WTC11 (cell line): Measurements from ENCODE around the gene CEP131. TPM values are rescaled to one million over a fixed set of nuclear protein-coding genes. Genes with fewer than 3 reads are reported as not detected.

Experiments used
- ATAC-seq: fragments of 200-7000 bp; cut with Tn5 transposase; 2 replicates; pipeline ENCODE4 v1.10.0; 2021; ENCODE audit warnings: mild to moderate bottlenecking, moderate library complexity
- CTCF ChIA-PET: fragments of 300-600 bp; sonication (Branson Sonifier 250); formaldehyde crosslinking; loops from one replicate; lab custom pipeline; 2021; ENCODE audit warnings: antibody characterized with exemption; lab: Charles Lee
- POLR2A ChIA-PET: fragments of 350-600 bp; sonication (Branson Sonifier 250); formaldehyde crosslinking; loops from one replicate; lab custom pipeline; 2021; ENCODE audit warnings: antibody characterized with exemption; lab: Charles Lee
- DNase-seq: peaks from one replicate; pipeline ENCODE4 v3.0.0; 2021; ENCODE audit warnings: low spot score
- H3K27ac Mint-ChIP-seq: 2 replicates; pipeline ENCODE4 v1.8.0; 2021; ENCODE audit warnings: mixed read lengths
- H3K27me3 Mint-ChIP-seq: 2 replicates; pipeline ENCODE4 v1.8.0; 2021; ENCODE audit warnings: low read depth, mild to moderate bottlenecking, moderate library complexity, mixed read lengths
- H3K36me3 Mint-ChIP-seq: 2 replicates; pipeline ENCODE4 v1.8.0; 2021; ENCODE audit warnings: mixed read lengths
- H3K4me1 Mint-ChIP-seq: 2 replicates; pipeline ENCODE4 v1.8.0; 2022; ENCODE audit warnings: mixed read lengths
- H3K4me3 Mint-ChIP-seq: 2 replicates; pipeline ENCODE4 v1.8.0; 2021; ENCODE audit warnings: mild to moderate bottlenecking, moderate library complexity, mixed read lengths
- H3K9me3 Mint-ChIP-seq: 2 replicates; pipeline ENCODE4 v1.8.0; 2021; ENCODE audit warnings: mixed read lengths
- CREM ChIP-seq: sonication (generic); formaldehyde crosslinking; IDR thresholded peaks from 2 replicates; pipeline ENCODE4 v1.8.1; 2022; ENCODE audit warnings: mild to moderate bottlenecking, missing genetic modification reagents, moderate library complexity
- ELF4 ChIP-seq: sonication (generic); formaldehyde crosslinking; IDR thresholded peaks from 2 replicates; pipeline ENCODE4 v1.8.1; 2022; ENCODE audit warnings: low read depth, mild to moderate bottlenecking, moderate library complexity, missing genetic modification reagents
- ESRRA ChIP-seq: sonication (generic); formaldehyde crosslinking; IDR thresholded peaks from 2 replicates; pipeline ENCODE4 v1.8.1; 2022; ENCODE audit warnings: mild to moderate bottlenecking, missing genetic modification reagents, borderline replicate concordance
- FOXP1 ChIP-seq: sonication (generic); formaldehyde crosslinking; IDR thresholded peaks from 2 replicates; pipeline ENCODE4 v1.8.0; 2022; ENCODE audit warnings: missing genetic modification reagents, mild to moderate bottlenecking, moderate library complexity, borderline replicate concordance
- MXD4 ChIP-seq: fragments of 250-450 bp; sonication (Bioruptor Pico); IDR thresholded peaks from 2 replicates; pipeline ENCODE4 v1.8.0; 2021; ENCODE audit warnings: mild to moderate bottlenecking, moderate library complexity, borderline replicate concordance
- MYBL2 ChIP-seq: sonication (generic); formaldehyde crosslinking; IDR thresholded peaks from 2 replicates; pipeline ENCODE4 v1.8.1; 2023; ENCODE audit warnings: mild to moderate bottlenecking, moderate library complexity, missing genetic modification reagents
- NR2C2 ChIP-seq: sonication (generic); formaldehyde crosslinking; IDR thresholded peaks from 2 replicates; pipeline ENCODE4 v1.8.0; 2022; ENCODE audit warnings: mild to moderate bottlenecking, missing genetic modification reagents
- NR3C1 ChIP-seq: sonication (generic); formaldehyde crosslinking; conservative IDR thresholded peaks from 2 replicates; pipeline ENCODE4 v1.8.1; 2023; ENCODE audit warnings: low read depth, mild to moderate bottlenecking, missing genetic modification reagents
- PRRX2 ChIP-seq: fragments of 250-450 bp; sonication (Bioruptor Pico); IDR thresholded peaks from 2 replicates; pipeline ENCODE4 v1.8.0; 2021; ENCODE audit warnings: mild to moderate bottlenecking
- RELA ChIP-seq: sonication (generic); formaldehyde crosslinking; IDR thresholded peaks from 2 replicates; pipeline ENCODE4 v1.8.1; 2022; ENCODE audit warnings: missing genetic modification reagents, mild to moderate bottlenecking, borderline replicate concordance
- SMAD4 ChIP-seq: sonication (generic); formaldehyde crosslinking; IDR thresholded peaks from 2 replicates; pipeline ENCODE4 v1.8.0; 2022; ENCODE audit warnings: mild to moderate bottlenecking, missing genetic modification reagents
- TP53 ChIP-seq: sonication (generic); formaldehyde crosslinking; IDR thresholded peaks from 2 replicates; pipeline ENCODE4 v1.8.1; 2023; ENCODE audit warnings: mild to moderate bottlenecking, missing genetic modification reagents
- ZNF396 ChIP-seq: fragments of 250-450 bp; sonication (Bioruptor Pico); IDR thresholded peaks from 2 replicates; pipeline ENCODE4 v1.8.0; 2021; ENCODE audit warnings: mild to moderate bottlenecking, moderate library complexity, borderline replicate concordance
- ZNF671 ChIP-seq: fragments of 250-450 bp; sonication (Bioruptor Pico); IDR thresholded peaks from 2 replicates; pipeline ENCODE4 v1.8.0; 2021; ENCODE audit warnings: mild to moderate bottlenecking
- total RNA-seq: library from RNA; stranded (reverse); gene quantifications from 3 replicates; pipeline ENCODE4 v1.2.3, GENCODE V29; 2021
- TF ChIP-seq, protein P1 (sequence below): sonication (generic); formaldehyde crosslinking; IDR thresholded peaks from 2 replicates; pipeline ENCODE4 v1.8.1; 2023; ENCODE audit warnings: mild to moderate bottlenecking, moderate library complexity, missing genetic modification reagents
- TF ChIP-seq, protein P2 (sequence below): sonication (generic); formaldehyde crosslinking; IDR thresholded peaks from 2 replicates; pipeline ENCODE4 v1.8.0; 2023; ENCODE audit warnings: mild to moderate bottlenecking, missing genetic modification reagents
- TF ChIP-seq, protein P3 (sequence below): sonication (generic); formaldehyde crosslinking; IDR thresholded peaks from 2 replicates; pipeline ENCODE4 v1.8.1; 2022; ENCODE audit warnings: low read depth, missing genetic modification reagents, borderline replicate concordance
- TF ChIP-seq, protein P4 (sequence below): fragments of 200-600 bp; IDR thresholded peaks from 2 replicates; pipeline ENCODE4 v1.8.0; 2022; ENCODE audit warnings: antibody characterized with exemption
- TF ChIP-seq, protein P5 (sequence below): sonication (generic); formaldehyde crosslinking; IDR thresholded peaks from 2 replicates; pipeline ENCODE4 v1.8.1; 2022; ENCODE audit warnings: mild to moderate bottlenecking, moderate library complexity, missing genetic modification reagents
- TF ChIP-seq, protein P6 (sequence below): sonication (generic); formaldehyde crosslinking; conservative IDR thresholded peaks from 2 replicates; pipeline ENCODE4 v1.8.1; 2023; ENCODE audit warnings: mild to moderate bottlenecking, low read depth, missing genetic modification reagents, moderate library complexity
- TF ChIP-seq, protein P7 (sequence below): sonication (generic); formaldehyde crosslinking; IDR thresholded peaks from 2 replicates; pipeline ENCODE4 v1.8.1; 2023; ENCODE audit warnings: mild to moderate bottlenecking, missing genetic modification reagents

CEP131 gene
- total RNA-seq, 1 experiment from 2014 or later = 35.2 TPM

DNA sequence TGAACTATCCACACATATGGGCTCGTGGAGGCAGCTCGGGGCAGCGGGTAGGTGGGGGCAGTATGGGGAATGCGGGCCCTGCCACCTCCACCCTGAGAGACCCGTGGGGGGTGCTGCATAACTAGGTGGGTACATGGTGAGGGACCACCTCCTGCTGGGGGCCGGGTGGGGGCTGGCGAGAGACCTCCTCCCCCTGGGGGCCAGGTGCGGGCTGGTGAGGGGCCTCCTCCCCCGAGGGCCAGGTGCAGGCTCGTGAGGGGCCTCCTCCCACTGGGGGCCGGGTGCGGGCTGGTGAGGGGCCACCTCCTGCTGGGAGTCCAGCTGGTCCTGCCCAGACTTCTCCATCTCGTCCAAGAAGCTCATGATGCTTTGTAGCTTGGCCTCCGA, 25.4 kb downstream of the CEP131 start (continued):
- TF ChIP-seq, protein P1, sequence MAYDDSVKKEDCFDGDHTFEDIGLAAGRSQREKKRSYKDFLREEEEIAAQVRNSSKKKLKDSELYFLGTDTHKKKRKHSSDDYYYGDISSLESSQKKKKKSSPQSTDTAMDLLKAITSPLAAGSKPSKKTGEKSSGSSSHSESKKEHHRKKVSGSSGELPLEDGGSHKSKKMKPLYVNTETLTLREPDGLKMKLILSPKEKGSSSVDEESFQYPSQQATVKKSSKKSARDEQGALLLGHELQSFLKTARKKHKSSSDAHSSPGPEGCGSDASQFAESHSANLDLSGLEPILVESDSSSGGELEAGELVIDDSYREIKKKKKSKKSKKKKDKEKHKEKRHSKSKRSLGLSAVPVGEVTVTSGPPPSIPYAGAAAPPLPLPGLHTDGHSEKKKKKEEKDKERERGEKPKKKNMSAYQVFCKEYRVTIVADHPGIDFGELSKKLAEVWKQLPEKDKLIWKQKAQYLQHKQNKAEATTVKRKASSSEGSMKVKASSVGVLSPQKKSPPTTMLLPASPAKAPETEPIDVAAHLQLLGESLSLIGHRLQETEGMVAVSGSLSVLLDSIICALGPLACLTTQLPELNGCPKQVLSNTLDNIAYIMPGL (CRISPR knock-in tag) = no peak
- TF ChIP-seq, protein P2, sequence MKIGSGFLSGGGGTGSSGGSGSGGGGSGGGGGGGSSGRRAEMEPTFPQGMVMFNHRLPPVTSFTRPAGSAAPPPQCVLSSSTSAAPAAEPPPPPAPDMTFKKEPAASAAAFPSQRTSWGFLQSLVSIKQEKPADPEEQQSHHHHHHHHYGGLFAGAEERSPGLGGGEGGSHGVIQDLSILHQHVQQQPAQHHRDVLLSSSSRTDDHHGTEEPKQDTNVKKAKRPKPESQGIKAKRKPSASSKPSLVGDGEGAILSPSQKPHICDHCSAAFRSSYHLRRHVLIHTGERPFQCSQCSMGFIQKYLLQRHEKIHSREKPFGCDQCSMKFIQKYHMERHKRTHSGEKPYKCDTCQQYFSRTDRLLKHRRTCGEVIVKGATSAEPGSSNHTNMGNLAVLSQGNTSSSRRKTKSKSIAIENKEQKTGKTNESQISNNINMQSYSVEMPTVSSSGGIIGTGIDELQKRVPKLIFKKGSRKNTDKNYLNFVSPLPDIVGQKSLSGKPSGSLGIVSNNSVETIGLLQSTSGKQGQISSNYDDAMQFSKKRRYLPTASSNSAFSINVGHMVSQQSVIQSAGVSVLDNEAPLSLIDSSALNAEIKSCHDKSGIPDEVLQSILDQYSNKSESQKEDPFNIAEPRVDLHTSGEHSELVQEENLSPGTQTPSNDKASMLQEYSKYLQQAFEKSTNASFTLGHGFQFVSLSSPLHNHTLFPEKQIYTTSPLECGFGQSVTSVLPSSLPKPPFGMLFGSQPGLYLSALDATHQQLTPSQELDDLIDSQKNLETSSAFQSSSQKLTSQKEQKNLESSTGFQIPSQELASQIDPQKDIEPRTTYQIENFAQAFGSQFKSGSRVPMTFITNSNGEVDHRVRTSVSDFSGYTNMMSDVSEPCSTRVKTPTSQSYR (CRISPR knock-in tag) = no peak
- TF ChIP-seq, protein P3, sequence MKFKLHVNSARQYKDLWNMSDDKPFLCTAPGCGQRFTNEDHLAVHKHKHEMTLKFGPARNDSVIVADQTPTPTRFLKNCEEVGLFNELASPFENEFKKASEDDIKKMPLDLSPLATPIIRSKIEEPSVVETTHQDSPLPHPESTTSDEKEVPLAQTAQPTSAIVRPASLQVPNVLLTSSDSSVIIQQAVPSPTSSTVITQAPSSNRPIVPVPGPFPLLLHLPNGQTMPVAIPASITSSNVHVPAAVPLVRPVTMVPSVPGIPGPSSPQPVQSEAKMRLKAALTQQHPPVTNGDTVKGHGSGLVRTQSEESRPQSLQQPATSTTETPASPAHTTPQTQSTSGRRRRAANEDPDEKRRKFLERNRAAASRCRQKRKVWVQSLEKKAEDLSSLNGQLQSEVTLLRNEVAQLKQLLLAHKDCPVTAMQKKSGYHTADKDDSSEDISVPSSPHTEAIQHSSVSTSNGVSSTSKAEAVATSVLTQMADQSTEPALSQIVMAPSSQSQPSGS (CRISPR knock-in tag) = no peak

DNA sequence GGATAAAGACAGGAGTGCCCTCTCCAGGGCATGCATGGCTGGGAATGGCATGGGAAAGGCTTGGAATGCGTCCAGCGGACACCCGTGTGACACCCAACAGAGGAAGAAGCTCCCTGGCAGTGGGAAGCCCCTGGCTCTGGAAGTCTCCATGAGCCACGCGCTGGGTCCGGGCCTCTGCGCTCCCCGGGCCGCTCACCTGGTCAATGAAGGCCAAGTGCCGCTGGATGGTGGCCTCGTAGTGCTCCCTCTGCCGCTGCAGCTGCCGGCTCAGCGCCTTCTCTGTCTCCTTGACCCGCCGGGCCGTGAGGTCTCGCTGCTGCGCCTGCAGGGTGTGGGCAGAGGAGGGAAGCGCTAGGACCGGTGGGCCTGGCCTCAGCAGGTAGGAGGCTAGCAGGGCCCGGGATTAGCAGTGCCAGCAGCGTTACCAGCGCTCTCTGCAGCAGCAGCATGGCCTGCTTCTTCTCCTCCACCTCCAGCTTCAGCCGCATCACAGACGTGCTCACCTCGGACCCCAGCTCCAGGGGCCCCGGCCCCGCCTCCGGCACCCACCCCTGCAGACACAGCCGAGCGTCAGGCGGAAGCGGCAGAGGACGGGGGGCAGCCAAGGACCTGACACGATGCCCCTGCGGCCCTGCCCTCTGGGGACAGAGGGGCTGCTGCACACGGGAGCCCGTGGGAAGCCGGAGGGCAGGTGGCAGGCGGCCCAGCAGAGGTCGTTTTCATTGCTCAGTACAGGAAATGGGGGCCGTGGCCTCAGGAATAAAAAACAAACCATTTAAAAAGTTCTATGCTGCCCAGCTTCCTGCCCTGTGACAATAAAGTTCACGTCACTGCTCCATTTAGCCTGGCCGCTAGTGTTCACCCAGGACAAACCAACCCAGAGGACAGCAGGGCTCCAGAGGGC, 26.0 kb downstream of the CEP131 start:
- ATAC-seq (no peak), DNase-seq (no peak)
- ChIA-PET POLR2A (no interaction called here), CTCF (no interaction called here)
- Mint-ChIP-seq H3K4me3 (no peak overlapping the region), H3K4me1 (no peaks in the 10 kb centered on the region), H3K36me3 (peaks cover 2% of the 10 kb centered on the region; the same call in 1 of the 2 replicates), H3K27me3 (no peaks in the 10 kb centered on the region), H3K9me3 (no peaks in the 10 kb centered on the region), H3K27ac (no peak overlapping the region)
- TF ChIP-seq NR3C1 (CRISPR knock-in tag) = no peak
- TF ChIP-seq CREM (CRISPR knock-in tag) = no peak
- no peak for TF ChIP-seq RELA (CRISPR knock-in tag)
- no peak for TF ChIP-seq ELF4 (CRISPR knock-in tag)
- TF ChIP-seq SMAD4 (CRISPR knock-in tag) = no peak
- no peak for TF ChIP-seq ZNF396 (CRISPR knock-in tag)
- TF ChIP-seq, protein P4, sequence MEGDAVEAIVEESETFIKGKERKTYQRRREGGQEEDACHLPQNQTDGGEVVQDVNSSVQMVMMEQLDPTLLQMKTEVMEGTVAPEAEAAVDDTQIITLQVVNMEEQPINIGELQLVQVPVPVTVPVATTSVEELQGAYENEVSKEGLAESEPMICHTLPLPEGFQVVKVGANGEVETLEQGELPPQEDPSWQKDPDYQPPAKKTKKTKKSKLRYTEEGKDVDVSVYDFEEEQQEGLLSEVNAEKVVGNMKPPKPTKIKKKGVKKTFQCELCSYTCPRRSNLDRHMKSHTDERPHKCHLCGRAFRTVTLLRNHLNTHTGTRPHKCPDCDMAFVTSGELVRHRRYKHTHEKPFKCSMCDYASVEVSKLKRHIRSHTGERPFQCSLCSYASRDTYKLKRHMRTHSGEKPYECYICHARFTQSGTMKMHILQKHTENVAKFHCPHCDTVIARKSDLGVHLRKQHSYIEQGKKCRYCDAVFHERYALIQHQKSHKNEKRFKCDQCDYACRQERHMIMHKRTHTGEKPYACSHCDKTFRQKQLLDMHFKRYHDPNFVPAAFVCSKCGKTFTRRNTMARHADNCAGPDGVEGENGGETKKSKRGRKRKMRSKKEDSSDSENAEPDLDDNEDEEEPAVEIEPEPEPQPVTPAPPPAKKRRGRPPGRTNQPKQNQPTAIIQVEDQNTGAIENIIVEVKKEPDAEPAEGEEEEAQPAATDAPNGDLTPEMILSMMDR = no peak
- TF ChIP-seq, protein P5, sequence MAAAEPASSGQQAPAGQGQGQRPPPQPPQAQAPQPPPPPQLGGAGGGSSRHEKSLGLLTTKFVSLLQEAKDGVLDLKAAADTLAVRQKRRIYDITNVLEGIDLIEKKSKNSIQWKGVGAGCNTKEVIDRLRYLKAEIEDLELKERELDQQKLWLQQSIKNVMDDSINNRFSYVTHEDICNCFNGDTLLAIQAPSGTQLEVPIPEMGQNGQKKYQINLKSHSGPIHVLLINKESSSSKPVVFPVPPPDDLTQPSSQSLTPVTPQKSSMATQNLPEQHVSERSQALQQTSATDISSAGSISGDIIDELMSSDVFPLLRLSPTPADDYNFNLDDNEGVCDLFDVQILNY (CRISPR knock-in tag) = no peak
- TF ChIP-seq, protein P6, sequence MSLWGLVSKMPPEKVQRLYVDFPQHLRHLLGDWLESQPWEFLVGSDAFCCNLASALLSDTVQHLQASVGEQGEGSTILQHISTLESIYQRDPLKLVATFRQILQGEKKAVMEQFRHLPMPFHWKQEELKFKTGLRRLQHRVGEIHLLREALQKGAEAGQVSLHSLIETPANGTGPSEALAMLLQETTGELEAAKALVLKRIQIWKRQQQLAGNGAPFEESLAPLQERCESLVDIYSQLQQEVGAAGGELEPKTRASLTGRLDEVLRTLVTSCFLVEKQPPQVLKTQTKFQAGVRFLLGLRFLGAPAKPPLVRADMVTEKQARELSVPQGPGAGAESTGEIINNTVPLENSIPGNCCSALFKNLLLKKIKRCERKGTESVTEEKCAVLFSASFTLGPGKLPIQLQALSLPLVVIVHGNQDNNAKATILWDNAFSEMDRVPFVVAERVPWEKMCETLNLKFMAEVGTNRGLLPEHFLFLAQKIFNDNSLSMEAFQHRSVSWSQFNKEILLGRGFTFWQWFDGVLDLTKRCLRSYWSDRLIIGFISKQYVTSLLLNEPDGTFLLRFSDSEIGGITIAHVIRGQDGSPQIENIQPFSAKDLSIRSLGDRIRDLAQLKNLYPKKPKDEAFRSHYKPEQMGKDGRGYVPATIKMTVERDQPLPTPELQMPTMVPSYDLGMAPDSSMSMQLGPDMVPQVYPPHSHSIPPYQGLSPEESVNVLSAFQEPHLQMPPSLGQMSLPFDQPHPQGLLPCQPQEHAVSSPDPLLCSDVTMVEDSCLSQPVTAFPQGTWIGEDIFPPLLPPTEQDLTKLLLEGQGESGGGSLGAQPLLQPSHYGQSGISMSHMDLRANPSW = no peak
- TF ChIP-seq MYBL2 (CRISPR knock-in tag) = no peak
- TF ChIP-seq FOXP1 (CRISPR knock-in tag) = no peak
- no peak for TF ChIP-seq MXD4 (CRISPR knock-in tag)
- TF ChIP-seq NR2C2 (CRISPR knock-in tag) = no peak
- TF ChIP-seq, protein P7, sequence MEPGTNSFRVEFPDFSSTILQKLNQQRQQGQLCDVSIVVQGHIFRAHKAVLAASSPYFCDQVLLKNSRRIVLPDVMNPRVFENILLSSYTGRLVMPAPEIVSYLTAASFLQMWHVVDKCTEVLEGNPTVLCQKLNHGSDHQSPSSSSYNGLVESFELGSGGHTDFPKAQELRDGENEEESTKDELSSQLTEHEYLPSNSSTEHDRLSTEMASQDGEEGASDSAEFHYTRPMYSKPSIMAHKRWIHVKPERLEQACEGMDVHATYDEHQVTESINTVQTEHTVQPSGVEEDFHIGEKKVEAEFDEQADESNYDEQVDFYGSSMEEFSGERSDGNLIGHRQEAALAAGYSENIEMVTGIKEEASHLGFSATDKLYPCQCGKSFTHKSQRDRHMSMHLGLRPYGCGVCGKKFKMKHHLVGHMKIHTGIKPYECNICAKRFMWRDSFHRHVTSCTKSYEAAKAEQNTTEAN = no peak
- TF ChIP-seq ESRRA (CRISPR knock-in tag) = no peak
- TF ChIP-seq TP53 (CRISPR knock-in tag) = no peak
- no peak for TF ChIP-seq PRRX2 (CRISPR knock-in tag)
- no peak for TF ChIP-seq ZNF671 (CRISPR knock-in tag)
